ENCODE results near the gene PDE4D. TPM values are rescaled to one million over a fixed set of nuclear protein-coding genes. Genes with fewer than 3 reads are reported as not detected.

The PDE4D gene
- total and polyA plus RNA-seq, 3 donors from 2014 or later: 7.8 to 13.9 (median 8.7) TPM

GRCh38 chr5:59921816-59922215 lies 28.3 kb upstream of the PDE4D start:
- H3K27me3 ChIP-seq: no peaks in the 10 kb centered on the region
- no peak for TF ChIP-seq POLR2A (IDR thresholded peaks at IDR 0.05)
- TF ChIP-seq, protein P1, sequence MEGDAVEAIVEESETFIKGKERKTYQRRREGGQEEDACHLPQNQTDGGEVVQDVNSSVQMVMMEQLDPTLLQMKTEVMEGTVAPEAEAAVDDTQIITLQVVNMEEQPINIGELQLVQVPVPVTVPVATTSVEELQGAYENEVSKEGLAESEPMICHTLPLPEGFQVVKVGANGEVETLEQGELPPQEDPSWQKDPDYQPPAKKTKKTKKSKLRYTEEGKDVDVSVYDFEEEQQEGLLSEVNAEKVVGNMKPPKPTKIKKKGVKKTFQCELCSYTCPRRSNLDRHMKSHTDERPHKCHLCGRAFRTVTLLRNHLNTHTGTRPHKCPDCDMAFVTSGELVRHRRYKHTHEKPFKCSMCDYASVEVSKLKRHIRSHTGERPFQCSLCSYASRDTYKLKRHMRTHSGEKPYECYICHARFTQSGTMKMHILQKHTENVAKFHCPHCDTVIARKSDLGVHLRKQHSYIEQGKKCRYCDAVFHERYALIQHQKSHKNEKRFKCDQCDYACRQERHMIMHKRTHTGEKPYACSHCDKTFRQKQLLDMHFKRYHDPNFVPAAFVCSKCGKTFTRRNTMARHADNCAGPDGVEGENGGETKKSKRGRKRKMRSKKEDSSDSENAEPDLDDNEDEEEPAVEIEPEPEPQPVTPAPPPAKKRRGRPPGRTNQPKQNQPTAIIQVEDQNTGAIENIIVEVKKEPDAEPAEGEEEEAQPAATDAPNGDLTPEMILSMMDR (IDR thresholded peaks at IDR 0.05): no peak

DNA sequence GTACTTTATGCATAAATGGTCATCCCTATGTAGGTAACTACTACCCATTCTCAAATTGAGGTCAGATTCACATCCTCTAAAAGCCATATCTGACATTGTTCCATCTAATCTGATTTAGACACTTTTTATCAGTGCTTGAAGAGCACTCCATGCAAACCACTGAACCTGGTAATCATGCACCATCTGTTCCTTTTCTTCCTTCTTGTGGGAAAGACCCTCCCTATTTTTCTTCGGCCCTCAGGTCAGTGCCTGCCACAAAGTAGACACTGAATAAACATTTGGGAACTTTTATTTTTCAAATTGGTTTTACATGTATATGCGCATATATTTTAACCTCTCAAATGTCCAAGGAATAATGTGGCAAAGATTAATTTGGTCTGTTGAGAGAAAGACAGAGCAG lies 26.0 kb upstream of the PDE4D start:
- 75 to 86% methylated on average over 2 of the region's 2 CpGs for WGBS, 2 donors
- H3K27ac ChIP-seq: no peak overlapping the region
- no peaks in the 10 kb centered on the region for H3K9me3 ChIP-seq
- no peaks in the 10 kb centered on the region for H3K27me3 ChIP-seq
- intact Hi-C loops (cut with DNase I; ENCODE audit: low total_unique reads): no loop called here
- DNase-seq: no peak
- no peaks in the 10 kb centered on the region for H3K36me3 ChIP-seq (ENCODE audit: low read depth, missing control alignments)
- TF ChIP-seq, protein P1 (IDR thresholded peaks at IDR 0.05): no peak
- TF ChIP-seq POLR2A (IDR thresholded peaks at IDR 0.05): no peak
- no peaks in the 10 kb centered on the region for H3K4me1 ChIP-seq
- H3K4me3 ChIP-seq: no peak overlapping the region

More at GRCh38 chr5:59921816-59922215, 28.3 kb upstream of the PDE4D start:
- DNase-seq: no peak
- Histone ChIP-seq H3K4me1 (no peaks in the 10 kb centered on the region), H3K27ac (no peak overlapping the region), H3K9me3 (no peaks in the 10 kb centered on the region), H3K36me3 (ENCODE audit: low read depth, missing control alignments) (no peaks in the 10 kb centered on the region), H3K4me3 (no peak overlapping the region)
- intact Hi-C loops (cut with DNase I; ENCODE audit: low total_unique reads): no loop called here
- 77 to 93% methylated on average over 6 of the region's 6 CpGs for WGBS, 2 donors

DNA sequence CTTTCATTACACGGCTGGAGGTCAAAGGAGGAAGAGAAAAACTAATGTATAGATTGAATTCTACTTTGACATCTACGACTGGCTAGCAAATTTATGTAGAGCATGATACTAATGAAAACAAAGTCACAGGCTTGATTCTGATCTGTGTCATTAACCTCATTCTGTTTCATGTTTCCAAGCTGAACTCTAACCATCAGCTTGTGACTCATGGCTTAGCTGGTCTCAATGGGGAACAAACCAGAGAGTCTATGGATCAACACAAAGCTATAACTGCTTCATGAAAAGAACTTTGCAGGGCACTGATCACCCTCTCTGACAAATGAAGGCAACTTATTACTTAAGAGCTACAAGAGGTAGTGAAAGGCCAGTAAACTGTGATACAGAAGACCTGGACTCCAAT lies 23.6 kb upstream of the PDE4D start:
- Histone ChIP-seq H3K4me3 (no peak overlapping the region), H3K27ac (no peak overlapping the region), H3K9me3 (no peaks in the 10 kb centered on the region), H3K36me3 (ENCODE audit: low read depth, missing control alignments) (no peaks in the 10 kb centered on the region), H3K4me1 (no peaks in the 10 kb centered on the region), H3K27me3 (no peaks in the 10 kb centered on the region)
- no peak for TF ChIP-seq POLR2A (IDR thresholded peaks at IDR 0.05)
- TF ChIP-seq, protein P1 (IDR thresholded peaks at IDR 0.05): no peak
- 89 to 92% methylated on average over 2 of the region's 2 CpGs for WGBS, 2 donors
- intact Hi-C loops (cut with DNase I; ENCODE audit: low total_unique reads): no loop called here
- DNase-seq: no peak

- Histone ChIP-seq H3K27me3 (no peaks in the 10 kb centered on the region), H3K9me3 (no peaks in the 10 kb centered on the region), H3K27ac (no peak overlapping the region), H3K36me3 (ENCODE audit: low read depth, missing control alignments) (no peaks in the 10 kb centered on the region), H3K4me3 (no peak overlapping the region), H3K4me1 (no peaks in the 10 kb centered on the region)
- intact Hi-C loops (cut with DNase I; ENCODE audit: low total_unique reads): no loop called here
- DNase-seq: no peak
- 61% methylated on average over 3 of the region's 3 CpGs for WGBS, 2 donors
- TF ChIP-seq, protein P1 (IDR thresholded peaks at IDR 0.05): no peak
- no peak for TF ChIP-seq POLR2A (IDR thresholded peaks at IDR 0.05)
These were observed 11.7 kb upstream of the PDE4D start for GRCh38 chr5:59905188-59905587.

GRCh38 chr5:59897075-59897474 lies 3.5 kb upstream of the PDE4D start:
- no peak overlapping the region for H3K4me3 ChIP-seq
- TF ChIP-seq POLR2A (IDR thresholded peaks at IDR 0.05): no peak
- TF ChIP-seq, protein P1 (IDR thresholded peaks at IDR 0.05): no peak
- no peaks in the 10 kb centered on the region for H3K36me3 ChIP-seq (ENCODE audit: low read depth, missing control alignments)
- H3K27me3 ChIP-seq: no peaks in the 10 kb centered on the region
- H3K27ac ChIP-seq: no peak overlapping the region
- intact Hi-C loops (cut with DNase I; ENCODE audit: low total_unique reads): no loop called here
- no peaks in the 10 kb centered on the region for H3K9me3 ChIP-seq
- no peaks in the 10 kb centered on the region for H3K4me1 ChIP-seq
- no peak for DNase-seq
